HepG2 (cell line): ENCODE measurements around the gene SPI1. TPM values are rescaled to one million over a fixed set of nuclear protein-coding genes. Genes with fewer than 3 reads are reported as not detected.

Source experiments
- ARID4A ChIP-seq: sonication (generic); formaldehyde crosslinking; IDR thresholded peaks from 2 replicates; pipeline ENCODE4 v1.5.0; 2020; ENCODE audit warnings: mild to moderate bottlenecking, missing genetic modification reagents, borderline replicate concordance
- HMGXB4 ChIP-seq, 2 experiments: sonication (generic) in 1 of 2; formaldehyde crosslinking in 1 of 2; IDR thresholded peaks; 2 replicates each; pipeline versions ENCODE4 v1.4.0 to v1.6.1; 2018 to 2020; ENCODE audit warnings: missing genetic modification reagents in 2 of 2, borderline replicate concordance in 1 of 2, low read depth in 1 of 2, mild to moderate bottlenecking in 1 of 2, missing biosample characterization in 1 of 2
- MIER3 ChIP-seq: IDR thresholded peaks from 2 replicates; pipeline ENCODE4 v1.6.1; 2016; ENCODE audit warnings: missing compliant biosample characterization, borderline replicate concordance
- RERE ChIP-seq: IDR thresholded peaks from 2 replicates; pipeline ENCODE4 v1.6.1; 2016; ENCODE audit warnings: low read depth, missing genetic modification reagents, missing compliant biosample characterization
- ZNF225 ChIP-seq: sonication (generic); formaldehyde crosslinking; IDR thresholded peaks from 2 replicates; pipeline ENCODE4 v1.4.0; 2020; ENCODE audit warnings: mild to moderate bottlenecking, missing genetic modification reagents
- ZNF333 ChIP-seq: sonication (generic); formaldehyde crosslinking; IDR thresholded peaks from 2 replicates; pipeline ENCODE4 v1.4.0; 2020; ENCODE audit warnings: mild to moderate bottlenecking, missing genetic modification reagents, borderline replicate concordance
- polyA plus RNA-seq, 8 experiments: library from polyadenylated mRNA; depleted of rRNA in 3 of 8; stranded (reverse) in 7 of 8; unstranded in 1 of 8; fragments of >200 nt; fragmentation: Illumina TruSeq in 4 of 8; extraction: Trizol in 4 of 8; gene quantifications; 2 replicates each; pipeline versions ENCODE4 v1.2.1 to v1.2.3, GENCODE V29; 2011 to 2016; ENCODE audit warnings: low read depth in 4 of 8, missing spikeins in 1 of 8, mixed read lengths in 1 of 8; ENCODE audit not compliant: insufficient read depth in 1 of 8
- total RNA-seq, 5 experiments: library from RNA; depleted of rRNA; stranded (reverse); fragments of >200 nt; fragmentation: Illumina TruSeq; extraction: Trizol; gene quantifications; 2 replicates each; pipeline ENCODE4 v1.2.3, GENCODE V29; 2016; ENCODE audit warnings: low read depth in 1 of 5
- TF ChIP-seq, protein P1 (sequence below): sonication (generic); formaldehyde crosslinking; IDR thresholded peaks from 2 replicates; pipeline ENCODE4 v1.4.0; 2020; ENCODE audit warnings: mild to moderate bottlenecking, missing genetic modification reagents
- TF ChIP-seq, protein P2 (sequence below): sonication (generic); formaldehyde crosslinking; IDR thresholded peaks from 2 replicates; pipeline ENCODE4 v1.4.0; 2020; ENCODE audit warnings: low read depth, missing genetic modification reagents

Gene SPI1
- total and polyA plus RNA-seq, 2 of the 13 experiments (the other 11 are each of a cell fraction or from before 2014, with no cell fraction given) = not detected

DNA sequence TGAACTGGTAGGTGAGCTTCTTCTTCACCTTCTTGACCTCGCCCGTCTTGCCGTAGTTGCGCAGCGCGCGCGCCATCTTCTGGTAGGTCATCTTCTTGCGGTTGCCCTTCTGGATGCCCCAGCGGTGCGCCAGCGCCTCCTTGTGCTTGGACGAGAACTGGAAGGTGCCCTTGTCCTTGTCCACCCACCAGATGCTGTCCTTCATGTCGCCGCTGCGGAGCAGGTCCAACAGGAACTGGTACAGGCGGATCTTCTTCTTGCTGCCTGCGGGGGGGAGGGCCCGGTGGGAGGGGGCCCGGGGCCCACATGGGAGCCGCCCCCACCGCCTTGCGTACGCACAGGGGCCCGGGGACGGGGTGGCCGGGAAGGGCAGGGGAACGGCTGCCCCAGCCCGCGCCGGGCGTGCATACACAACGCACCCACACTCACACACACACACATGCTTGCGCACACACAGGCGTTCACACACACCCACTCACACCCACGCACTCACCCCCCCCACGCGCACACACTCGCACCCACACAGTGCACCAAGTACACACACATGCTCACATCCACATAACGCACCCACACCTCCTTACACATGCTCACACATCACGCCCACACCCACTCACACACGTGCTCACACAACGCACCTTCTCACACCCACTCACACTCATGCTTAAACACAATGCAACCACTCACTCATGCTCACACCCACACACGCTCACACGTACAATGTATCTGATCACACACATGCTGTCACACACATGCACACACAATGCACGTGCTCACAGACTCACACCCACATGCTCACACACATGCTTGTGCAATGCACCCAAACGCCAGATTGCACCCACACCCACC, 22.8 kb downstream of the SPI1 start (continued):
- TF ChIP-seq RERE (CRISPR knock-in tag) (no peak), ARID4A (peak; percentile 78; the same call in 1 of the 2 replicates), HMGXB4 (CRISPR knock-in tag; IDR thresholded peaks at IDR 0.05; ENCODE audit: borderline replicate concordance in 1 of 2, low read depth in 1 of 2) (peak; percentile 98 to 99), ZNF333 (no peak), ZNF225 (CRISPR knock-in tag) (no peak), MIER3 (CRISPR knock-in tag) (peak; percentile 39; the same call in 1 of the 2 replicates)
- TF ChIP-seq, protein P1, sequence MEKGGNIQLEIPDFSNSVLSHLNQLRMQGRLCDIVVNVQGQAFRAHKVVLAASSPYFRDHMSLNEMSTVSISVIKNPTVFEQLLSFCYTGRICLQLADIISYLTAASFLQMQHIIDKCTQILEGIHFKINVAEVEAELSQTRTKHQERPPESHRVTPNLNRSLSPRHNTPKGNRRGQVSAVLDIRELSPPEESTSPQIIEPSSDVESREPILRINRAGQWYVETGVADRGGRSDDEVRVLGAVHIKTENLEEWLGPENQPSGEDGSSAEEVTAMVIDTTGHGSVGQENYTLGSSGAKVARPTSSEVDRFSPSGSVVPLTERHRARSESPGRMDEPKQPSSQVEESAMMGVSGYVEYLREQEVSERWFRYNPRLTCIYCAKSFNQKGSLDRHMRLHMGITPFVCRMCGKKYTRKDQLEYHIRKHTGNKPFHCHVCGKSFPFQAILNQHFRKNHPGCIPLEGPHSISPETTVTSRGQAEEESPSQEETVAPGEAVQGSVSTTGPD = no peak
- TF ChIP-seq, protein P2, sequence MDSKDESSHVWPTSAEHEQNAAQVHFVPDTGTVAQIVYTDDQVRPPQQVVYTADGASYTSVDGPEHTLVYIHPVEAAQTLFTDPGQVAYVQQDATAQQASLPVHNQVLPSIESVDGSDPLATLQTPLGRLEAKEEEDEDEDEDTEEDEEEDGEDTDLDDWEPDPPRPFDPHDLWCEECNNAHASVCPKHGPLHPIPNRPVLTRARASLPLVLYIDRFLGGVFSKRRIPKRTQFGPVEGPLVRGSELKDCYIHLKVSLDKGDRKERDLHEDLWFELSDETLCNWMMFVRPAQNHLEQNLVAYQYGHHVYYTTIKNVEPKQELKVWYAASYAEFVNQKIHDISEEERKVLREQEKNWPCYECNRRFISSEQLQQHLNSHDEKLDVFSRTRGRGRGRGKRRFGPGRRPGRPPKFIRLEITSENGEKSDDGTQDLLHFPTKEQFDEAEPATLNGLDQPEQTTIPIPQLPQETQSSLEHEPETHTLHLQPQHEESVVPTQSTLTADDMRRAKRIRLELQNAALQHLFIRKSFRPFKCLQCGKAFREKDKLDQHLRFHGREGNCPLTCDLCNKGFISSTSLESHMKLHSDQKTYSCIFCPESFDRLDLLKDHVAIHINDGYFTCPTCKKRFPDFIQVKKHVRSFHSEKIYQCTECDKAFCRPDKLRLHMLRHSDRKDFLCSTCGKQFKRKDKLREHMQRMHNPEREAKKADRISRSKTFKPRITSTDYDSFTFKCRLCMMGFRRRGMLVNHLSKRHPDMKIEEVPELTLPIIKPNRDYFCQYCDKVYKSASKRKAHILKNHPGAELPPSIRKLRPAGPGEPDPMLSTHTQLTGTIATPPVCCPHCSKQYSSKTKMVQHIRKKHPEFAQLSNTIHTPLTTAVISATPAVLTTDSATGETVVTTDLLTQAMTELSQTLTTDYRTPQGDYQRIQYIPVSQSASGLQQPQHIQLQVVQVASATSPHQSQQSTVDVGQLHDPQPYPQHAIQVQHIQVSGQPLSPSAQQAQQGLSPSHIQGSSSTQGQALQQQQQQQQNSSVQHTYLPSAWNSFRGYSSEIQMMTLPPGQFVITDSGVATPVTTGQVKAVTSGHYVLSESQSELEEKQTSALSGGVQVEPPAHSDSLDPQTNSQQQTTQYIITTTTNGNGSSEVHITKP (CRISPR knock-in tag) = peak; percentile 86
